OCI-LY3 (cell line): Measurements from ENCODE around the gene TAF11L13.

Experiments used
- CTCF ChIP-seq: fragments of 200-600, 300-600 bp; sonication (generic); IDR thresholded peaks from 2 replicates; pipeline ENCODE4 v1.5.1; 2014; ENCODE audit warnings: antibody characterized with exemption, low read length, low read depth
- EZH2phosphoT487 ChIP-seq: fragments of 200-600 bp; shearing (Covaris generic); IDR thresholded peaks from 2 replicates; pipeline ENCODE4 v1.6.1; 2018; ENCODE audit warnings: antibody characterized with exemption, mixed run types, low read depth

GRCh38 chr5:17625686-17626085 is 6.2 kb upstream of the TAF11L13 start:
- TF ChIP-seq CTCF (no peak), EZH2phosphoT487 (no peak)
